H9 (cell line): ENCODE measurements around the gene ECEL1. TPM values are rescaled to one million over a fixed set of nuclear protein-coding genes. Genes with fewer than 3 reads are reported as not detected.
"Not testable (repeated sequence)": the region's sequence is repeated elsewhere in the genome, so short reads cannot be mapped to it uniquely, and the experiment has no call there.

Source experiments
- DNase-seq: peaks from one replicate; pipeline ENCODE4 v3.0.0-alpha.2; 2017
- H2AFZ ChIP-seq: one replicate; pipeline ENCODE4 v1.6.1; 2013; ENCODE audit warnings: mild to moderate bottlenecking, low read length, control low read depth, moderate library complexity
- H2AK5ac ChIP-seq: 2 replicates; pipeline ENCODE4 v1.6.1; 2013; ENCODE audit warnings: low read length, control low read depth, mixed read lengths; ENCODE audit not compliant: insufficient read length
- H2BK120ac ChIP-seq: one replicate; pipeline ENCODE4 v1.6.1; 2013; ENCODE audit warnings: low read depth, mild to moderate bottlenecking, low read length, control low read depth, inconsistent platforms; ENCODE audit not compliant: poor library complexity, severe bottlenecking
- H2BK12ac ChIP-seq: 2 replicates; pipeline ENCODE4 v1.6.1; 2013; ENCODE audit warnings: low read length, control low read depth, mixed read lengths, low read depth; ENCODE audit not compliant: insufficient read length
- H2BK15ac ChIP-seq: 2 replicates; pipeline ENCODE4 v1.6.1; 2013; ENCODE audit warnings: low read depth, low read length, control low read depth
- H2BK20ac ChIP-seq: one replicate; pipeline ENCODE4 v1.6.1; 2013; ENCODE audit warnings: low read depth, mild to moderate bottlenecking, low read length, control low read depth, inconsistent platforms; ENCODE audit not compliant: poor library complexity, severe bottlenecking
- H2BK5ac ChIP-seq: 2 replicates; pipeline ENCODE4 v1.6.1; 2013; ENCODE audit warnings: low read length, control low read depth, mixed read lengths; ENCODE audit not compliant: insufficient read length
- H3K14ac ChIP-seq: 2 replicates; pipeline ENCODE4 v1.6.1; 2013; ENCODE audit warnings: low read length, control low read depth; ENCODE audit not compliant: insufficient read depth
- H3K18ac ChIP-seq: 2 replicates; pipeline ENCODE4 v1.6.1; 2013; ENCODE audit warnings: low read depth, mild to moderate bottlenecking, mixed read lengths, low read length, control low read depth; ENCODE audit not compliant: insufficient read length
- H3K23ac ChIP-seq: 2 replicates; pipeline ENCODE4 v1.6.1; 2013; ENCODE audit warnings: low read length, control low read depth, mixed read lengths, low read depth; ENCODE audit not compliant: insufficient read length
- H3K23me2 ChIP-seq: 2 replicates; pipeline ENCODE4 v1.6.1; 2013; ENCODE audit warnings: low read depth, mild to moderate bottlenecking, mixed read lengths, low read length, control low read depth; ENCODE audit not compliant: insufficient read length, poor library complexity, severe bottlenecking
- H3K27ac ChIP-seq: 2 replicates; pipeline ENCODE4 v1.5.1; 2013; ENCODE audit warnings: low read length, control low read depth, mixed read lengths, low read depth; ENCODE audit not compliant: insufficient read length
- H3K27me3 ChIP-seq: 2 replicates; pipeline ENCODE4 v1.6.1; 2013; ENCODE audit warnings: low read length, control low read depth, inconsistent platforms; ENCODE audit not compliant: insufficient read depth
- H3K4ac ChIP-seq: 2 replicates; pipeline ENCODE4 v1.6.1; 2013; ENCODE audit warnings: low read depth, mild to moderate bottlenecking, control low read depth, inconsistent platforms, low read length, moderate library complexity
- H3K4me1 ChIP-seq: 2 replicates; pipeline ENCODE4 v1.6.1; 2013; ENCODE audit warnings: low read length, control low read depth, inconsistent platforms; ENCODE audit not compliant: insufficient read depth
- H3K4me2 ChIP-seq: 2 replicates; pipeline ENCODE4 v1.6.1; 2013; ENCODE audit warnings: low read length, control low read depth, mixed read lengths; ENCODE audit not compliant: insufficient read length, insufficient read depth
- H3K56ac ChIP-seq: 2 replicates; pipeline ENCODE4 v1.6.1; 2013; ENCODE audit warnings: low read depth, mild to moderate bottlenecking, mixed read lengths, low read length, control low read depth; ENCODE audit not compliant: insufficient read length
- H3K79me1 ChIP-seq: 2 replicates; pipeline ENCODE4 v1.6.1; 2013; ENCODE audit warnings: low read depth, mild to moderate bottlenecking, moderate library complexity, low read length, control low read depth, inconsistent platforms; ENCODE audit not compliant: insufficient read depth, poor library complexity, severe bottlenecking
- H3K79me2 ChIP-seq: 2 replicates; pipeline ENCODE4 v1.6.1; 2013; ENCODE audit warnings: low read length, control low read depth, inconsistent platforms; ENCODE audit not compliant: insufficient read depth
- H3K9ac ChIP-seq: 2 replicates; pipeline ENCODE4 v1.6.1; 2013; ENCODE audit warnings: low read length, control low read depth, mixed read lengths; ENCODE audit not compliant: insufficient read length; ENCODE audit errors: extremely low read depth
- H3K9me3 ChIP-seq: one replicate; pipeline ENCODE4 v1.6.1; 2013; ENCODE audit warnings: low read depth, low read length, inconsistent platforms; ENCODE audit not compliant: control insufficient read depth
- H3T11ph ChIP-seq: one replicate; pipeline ENCODE4 v1.6.1; 2013; ENCODE audit warnings: mild to moderate bottlenecking, low read length, control low read depth, inconsistent platforms
- H4K20me1 ChIP-seq: one replicate; pipeline ENCODE4 v1.6.1; 2013; ENCODE audit not compliant: control insufficient read depth, insufficient read length, insufficient read depth
- H4K5ac ChIP-seq: 2 replicates; pipeline ENCODE4 v1.6.1; 2013; ENCODE audit warnings: low read depth, mild to moderate bottlenecking, mixed read lengths, low read length, control low read depth; ENCODE audit not compliant: insufficient read length
- H4K8ac ChIP-seq: replicated peaks from 2 replicates; pipeline ENCODE4 v1.6.1; 2013; ENCODE audit warnings: low read length, control low read depth, mixed read lengths, low read depth; ENCODE audit not compliant: insufficient read length
- H4K91ac ChIP-seq: 2 replicates; pipeline ENCODE4 v1.6.1; 2013; ENCODE audit warnings: low read depth, mild to moderate bottlenecking, moderate library complexity, mixed read lengths, low read length, control low read depth; ENCODE audit not compliant: insufficient read length
- H3K27ac Mint-ChIP-seq, 3 experiments: 2 replicates in 2 of 3; 3 replicates in 1 of 3; pipeline ENCODE4 v1.8.0; 2020 to 2021; ENCODE audit warnings: mixed read lengths in 3 of 3, mild to moderate bottlenecking in 1 of 3, moderate library complexity in 1 of 3
- H3K27me3 Mint-ChIP-seq: 2 replicates; pipeline ENCODE4 v1.8.0; 2021; ENCODE audit warnings: low read depth, mild to moderate bottlenecking, moderate library complexity, mixed read lengths
- H3K36me3 Mint-ChIP-seq, 3 experiments: 2 replicates in 2 of 3; 3 replicates in 1 of 3; pipeline ENCODE4 v1.8.0; 2020 to 2021; ENCODE audit warnings: low read depth in 3 of 3, mixed read lengths in 3 of 3; ENCODE audit not compliant: insufficient read depth in 1 of 3
- H3K4me1 Mint-ChIP-seq, 2 experiments: 2 replicates each; pipeline ENCODE4 v1.8.0; 2020; ENCODE audit warnings: mixed read lengths in 2 of 2
- H3K4me3 Mint-ChIP-seq, 2 experiments: 2 replicates in 1 of 2; 3 replicates in 1 of 2; pipeline ENCODE4 v1.8.0; 2020 to 2021; ENCODE audit warnings: mild to moderate bottlenecking in 2 of 2, mixed read lengths in 2 of 2, moderate library complexity in 1 of 2
- H3K9me3 Mint-ChIP-seq, 2 experiments: 2 replicates in 1 of 2; 3 replicates in 1 of 2; pipeline ENCODE4 v1.8.0; 2020; ENCODE audit warnings: mild to moderate bottlenecking in 2 of 2, mixed read lengths in 2 of 2, moderate library complexity in 1 of 2
- WGBS: extraction: QIAGEN DNeasy Blood & Tissue Kit; methylation state at CpG from one replicate; pipeline ENCODE4 v1.1.7; 2013; ENCODE audit warnings: missing lambda C conversion rate, low lambda C conversion rate, mixed read lengths; ENCODE audit not compliant: insufficient read length; ENCODE audit errors: extremely low coverage; 5-methylcytosine and 5-hydroxymethylcytosine counted together
- total RNA-seq: library from RNA; stranded (reverse); gene quantifications from 2 replicates; pipeline ENCODE4 v1.2.1, GENCODE V29; 2021
- TF ChIP-seq, protein P1 (sequence below): fragments of 200-600 bp; sonication (generic); conservative IDR thresholded peaks from 3 replicates; pipeline ENCODE4 v1.8.0; 2021; ENCODE audit warnings: antibody characterized with exemption, mild to moderate bottlenecking

ECEL1 gene
- total RNA-seq, 1 experiment from 2014 or later: 8.4 TPM

- Histone ChIP-seq H3K79me2 (no peaks in the 10 kb centered on the region), H3K23me2 (no peaks in the 10 kb centered on the region), H2AFZ (no peak overlapping the region), H3K18ac (peak overlapping the region; percentile 49), H3T11ph (no peak overlapping the region), H4K20me1 (no peaks in the 10 kb centered on the region), H4K5ac (no peak overlapping the region), H3K4me2 (no peak overlapping the region), H3K14ac (peak overlapping the region; percentile 63; the same call in 1 of the 2 replicates), H3K4ac (no peak overlapping the region), H2BK20ac (no peak overlapping the region), H3K27ac (no peak overlapping the region), H4K8ac (no peak overlapping the region), H3K56ac (no peak overlapping the region), H4K91ac (no peak overlapping the region), H2BK120ac (no peak overlapping the region), H2BK15ac (no peak overlapping the region), H3K27me3 (no peaks in the 10 kb centered on the region), H2BK5ac (no peak overlapping the region), H3K9ac (no peak overlapping the region), H3K9me3 (no peaks in the 10 kb centered on the region), H3K23ac (no peak overlapping the region), H2AK5ac (no peak overlapping the region), H3K4me1 (no peaks in the 10 kb centered on the region), H2BK12ac (no peak overlapping the region), H3K79me1 (no peaks in the 10 kb centered on the region)
- Mint-ChIP-seq H3K36me3 (no peaks in the 10 kb centered on the region), H3K4me3 (no peak overlapping the region), H3K27ac (no peak overlapping the region), H3K9me3 (no peaks in the 10 kb centered on the region; a peak in 1 of 5 replicates), H3K4me1 (peaks cover 7 to 8% of the 10 kb centered on the region in 2 experiments; a peak in 3 of 4 replicates), H3K27me3 (peaks cover 9% of the 10 kb centered on the region)
- TF ChIP-seq, protein P1, sequence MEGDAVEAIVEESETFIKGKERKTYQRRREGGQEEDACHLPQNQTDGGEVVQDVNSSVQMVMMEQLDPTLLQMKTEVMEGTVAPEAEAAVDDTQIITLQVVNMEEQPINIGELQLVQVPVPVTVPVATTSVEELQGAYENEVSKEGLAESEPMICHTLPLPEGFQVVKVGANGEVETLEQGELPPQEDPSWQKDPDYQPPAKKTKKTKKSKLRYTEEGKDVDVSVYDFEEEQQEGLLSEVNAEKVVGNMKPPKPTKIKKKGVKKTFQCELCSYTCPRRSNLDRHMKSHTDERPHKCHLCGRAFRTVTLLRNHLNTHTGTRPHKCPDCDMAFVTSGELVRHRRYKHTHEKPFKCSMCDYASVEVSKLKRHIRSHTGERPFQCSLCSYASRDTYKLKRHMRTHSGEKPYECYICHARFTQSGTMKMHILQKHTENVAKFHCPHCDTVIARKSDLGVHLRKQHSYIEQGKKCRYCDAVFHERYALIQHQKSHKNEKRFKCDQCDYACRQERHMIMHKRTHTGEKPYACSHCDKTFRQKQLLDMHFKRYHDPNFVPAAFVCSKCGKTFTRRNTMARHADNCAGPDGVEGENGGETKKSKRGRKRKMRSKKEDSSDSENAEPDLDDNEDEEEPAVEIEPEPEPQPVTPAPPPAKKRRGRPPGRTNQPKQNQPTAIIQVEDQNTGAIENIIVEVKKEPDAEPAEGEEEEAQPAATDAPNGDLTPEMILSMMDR: peak; percentile 76
- DNase-seq: peak; percentile 79
- no CpG with 5 or more reads among the region's 21 CpGs for WGBS
These were observed 43.1 kb downstream of the ECEL1 start for GRCh38 chr2:232444409-232445148.

GRCh38 chr2:232443669-232444408 is 43.8 kb downstream of the ECEL1 start:
- H3K23ac ChIP-seq, H4K5ac ChIP-seq, H3K4me3 Mint-ChIP-seq, H3K9me3 ChIP-seq, H3K27me3 ChIP-seq, H3K9me3 Mint-ChIP-seq, DNase-seq, H4K91ac ChIP-seq, H3K27ac ChIP-seq, H3K9ac ChIP-seq, H2BK12ac ChIP-seq, H3K27ac Mint-ChIP-seq, H3K27me3 Mint-ChIP-seq, H3K79me2 ChIP-seq, H3K79me1 ChIP-seq, H3K4me2 ChIP-seq, H2BK15ac ChIP-seq, H3K36me3 Mint-ChIP-seq, H4K20me1 ChIP-seq, H2BK5ac ChIP-seq, H2AFZ ChIP-seq, H2AK5ac ChIP-seq, H3K23me2 ChIP-seq, H2BK120ac ChIP-seq, H3K56ac ChIP-seq, H3K4me1 ChIP-seq, H4K8ac ChIP-seq, H3K4me1 Mint-ChIP-seq, H3T11ph ChIP-seq, H3K4ac ChIP-seq, H2BK20ac ChIP-seq: not testable (repeated sequence)
- no CpG with 5 or more reads among the region's 21 CpGs for WGBS
- Histone ChIP-seq H3K18ac (peak overlapping the region; percentile 49), H3K14ac (peak overlapping the region; percentile 63; the same call in 1 of the 2 replicates)
